ENCODE data around the gene MAP7D1.
"Not testable (repeated sequence)": the region's sequence is repeated elsewhere in the genome, so short reads cannot be mapped to it uniquely, and the experiment has no call there.

The MAP7D1 gene

DNA sequence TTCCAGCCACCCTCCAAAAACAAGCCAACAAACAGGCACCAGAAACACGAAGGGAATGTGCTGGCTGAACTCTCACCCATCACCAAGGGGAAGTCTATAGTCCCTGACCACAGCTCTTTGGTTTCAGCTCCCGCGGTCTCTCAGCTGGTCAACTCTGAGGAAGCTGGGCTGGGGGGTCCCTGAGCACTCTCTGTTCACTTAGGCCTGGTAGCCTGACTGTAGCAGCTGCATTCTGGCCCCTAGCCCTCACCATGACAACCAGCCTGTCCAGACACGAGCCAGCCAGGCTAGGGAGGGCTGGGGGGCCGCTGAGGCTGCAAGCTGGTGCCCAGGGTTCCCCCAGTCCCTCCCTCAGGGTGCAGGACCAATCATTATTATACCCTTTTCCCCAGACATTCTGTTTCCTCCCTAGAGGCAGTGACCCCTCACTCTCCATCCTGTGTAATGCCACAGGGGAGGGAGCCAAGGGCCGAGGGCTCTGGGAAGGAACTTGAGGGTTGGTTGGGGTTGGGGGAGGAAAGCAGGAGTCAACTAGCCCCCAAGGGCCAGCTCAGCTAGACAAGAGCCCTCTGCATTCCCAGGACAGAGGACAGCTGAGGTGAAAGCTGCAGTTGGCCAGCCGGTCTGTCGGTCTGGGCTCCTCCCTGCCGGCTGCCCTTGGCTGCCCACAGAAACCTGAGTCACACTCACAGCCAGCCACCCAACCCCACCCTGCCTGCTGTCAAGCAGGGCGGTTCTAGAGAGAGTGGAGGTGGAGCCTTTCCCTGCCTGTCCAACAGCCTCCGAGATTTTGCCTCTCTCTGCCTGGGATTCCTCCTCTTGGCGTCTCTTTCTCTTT, 5.4 kb upstream of the MAP7D1 start:
- in situ Hi-C loops (cut with MboI; ENCODE audit: low sequenced_read_pairs): no loop called here

DNA sequence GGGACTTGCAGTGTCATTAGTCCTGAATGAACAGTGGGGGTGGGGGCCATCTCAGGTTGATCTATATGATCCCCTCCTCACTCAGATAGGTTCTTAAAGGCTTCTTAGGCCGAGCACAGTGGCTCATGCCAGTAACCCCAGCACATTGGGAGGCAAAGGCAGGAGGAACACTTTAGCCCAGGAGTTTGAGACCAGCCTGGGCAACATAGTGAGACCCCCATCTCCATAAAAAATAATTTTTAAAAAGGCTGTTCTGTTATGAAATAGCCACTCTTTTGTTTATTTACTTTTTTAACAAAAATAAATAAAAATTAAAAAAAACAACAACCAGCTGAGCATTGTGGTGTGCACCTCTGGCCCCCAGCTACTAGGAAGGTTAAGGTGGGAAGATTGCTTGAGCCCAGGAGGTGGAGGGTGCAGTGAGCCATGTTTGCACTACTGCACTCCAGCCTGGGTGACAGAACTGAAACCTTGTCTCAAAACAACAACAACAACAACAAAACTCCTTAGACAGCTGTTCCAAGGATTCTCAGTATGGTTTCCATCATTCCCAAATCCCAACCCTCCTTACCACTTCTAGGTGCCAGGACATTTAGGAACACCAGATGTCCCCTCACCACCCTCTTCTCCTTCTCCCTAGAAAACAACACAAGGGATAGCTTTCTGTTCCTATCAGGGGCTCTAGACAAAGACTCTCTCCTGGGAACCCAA, 4.7 kb upstream of the MAP7D1 start:
- in situ Hi-C loops (cut with MboI; ENCODE audit: low sequenced_read_pairs): no loop called here

DNA sequence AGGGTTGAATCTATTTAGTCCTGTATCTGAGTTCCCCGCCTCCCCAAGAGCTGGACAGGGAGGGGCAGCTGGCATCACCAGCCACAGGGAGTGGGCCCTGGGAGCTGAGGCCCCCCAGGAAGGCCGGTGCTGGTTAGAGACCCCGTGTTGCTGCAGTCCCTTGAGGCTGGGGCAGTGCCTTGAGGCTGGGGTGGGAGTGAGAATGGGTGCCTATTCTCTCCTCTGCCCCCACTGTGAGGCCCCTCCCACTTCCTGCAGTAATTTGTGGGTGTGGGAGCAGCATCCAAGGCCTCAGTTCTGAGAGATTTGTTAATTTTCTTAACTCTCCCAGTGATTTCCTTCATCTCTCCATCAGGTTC, 4.1 kb upstream of the MAP7D1 start:
- in situ Hi-C loops (cut with MboI; ENCODE audit: low sequenced_read_pairs): no loop called here

DNA sequence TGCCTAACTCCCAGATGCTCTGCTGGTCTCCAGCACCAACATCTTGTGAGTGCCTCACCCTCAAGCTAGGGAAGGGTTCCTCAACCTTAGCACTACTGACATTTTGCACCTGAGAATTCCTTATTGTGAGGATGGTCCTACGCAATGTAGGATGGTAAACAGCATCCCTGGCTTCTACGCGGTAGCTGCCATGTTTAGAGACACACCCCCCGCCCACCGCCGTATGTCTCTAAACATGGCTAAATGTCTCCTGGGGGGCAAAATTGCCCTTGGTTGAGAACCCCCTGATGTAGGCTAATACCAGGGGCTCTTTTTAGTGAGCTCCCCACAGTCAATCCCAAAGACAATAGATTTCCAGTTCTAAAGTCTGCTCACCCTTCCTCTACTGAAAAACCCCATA, 2.5 kb upstream of the MAP7D1 start:
- in situ Hi-C loops (cut with MboI; ENCODE audit: low sequenced_read_pairs): no loop called here

DNA sequence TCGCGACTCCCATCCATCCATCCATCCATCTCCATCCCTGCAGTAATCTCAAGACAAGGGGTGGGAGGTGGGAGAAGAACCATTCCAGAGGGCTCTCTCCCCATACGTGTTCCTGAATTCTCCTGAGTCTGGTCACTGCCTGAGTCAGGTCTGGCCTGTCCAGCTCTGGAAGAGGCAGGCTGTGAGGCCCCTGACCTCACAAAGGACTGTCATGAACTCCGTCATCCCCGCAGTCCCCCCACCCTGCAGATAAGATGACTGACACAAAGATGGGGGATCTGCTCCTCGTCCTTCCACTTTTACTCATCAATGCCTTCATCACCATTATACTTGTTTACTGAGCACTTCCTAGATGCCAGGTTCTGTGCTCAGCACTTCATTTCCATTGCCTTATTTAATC, 1.6 kb upstream of the MAP7D1 start:
- in situ Hi-C loops (cut with MboI; ENCODE audit: low sequenced_read_pairs): no loop called here

DNA sequence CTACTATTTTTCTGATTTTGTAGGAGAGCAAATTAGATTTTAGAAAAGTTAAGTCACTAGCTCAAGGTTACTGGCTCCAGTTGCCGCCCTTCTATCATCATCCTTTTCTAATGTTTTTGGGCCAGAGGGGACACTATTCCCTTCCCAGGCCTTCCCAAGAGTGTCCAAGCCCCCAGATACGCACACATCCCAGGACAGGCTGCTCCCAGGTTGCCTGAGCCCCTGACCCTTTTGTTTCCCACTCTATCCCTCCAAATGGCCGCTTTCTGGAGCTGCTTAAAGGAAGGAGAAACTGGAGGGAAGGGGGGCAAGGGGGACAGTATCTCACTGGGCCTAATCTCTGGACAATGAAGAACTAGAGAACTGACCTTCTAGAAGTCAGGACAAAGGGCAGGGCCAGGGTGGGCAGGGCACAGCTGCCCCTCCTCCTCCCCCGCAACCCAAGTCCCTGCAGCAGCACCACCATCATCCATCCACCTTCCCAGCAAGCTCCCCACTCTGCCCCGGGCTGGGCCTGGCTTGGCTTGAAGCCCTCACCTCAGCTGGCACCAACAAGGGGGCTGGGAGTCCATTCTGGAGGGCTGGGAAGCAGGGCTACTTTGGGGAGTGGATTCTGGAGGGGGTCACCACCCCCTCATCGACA, 1.1 kb upstream of the MAP7D1 start:
- in situ Hi-C loops (cut with MboI; ENCODE audit: low sequenced_read_pairs): no loop called here

DNA sequence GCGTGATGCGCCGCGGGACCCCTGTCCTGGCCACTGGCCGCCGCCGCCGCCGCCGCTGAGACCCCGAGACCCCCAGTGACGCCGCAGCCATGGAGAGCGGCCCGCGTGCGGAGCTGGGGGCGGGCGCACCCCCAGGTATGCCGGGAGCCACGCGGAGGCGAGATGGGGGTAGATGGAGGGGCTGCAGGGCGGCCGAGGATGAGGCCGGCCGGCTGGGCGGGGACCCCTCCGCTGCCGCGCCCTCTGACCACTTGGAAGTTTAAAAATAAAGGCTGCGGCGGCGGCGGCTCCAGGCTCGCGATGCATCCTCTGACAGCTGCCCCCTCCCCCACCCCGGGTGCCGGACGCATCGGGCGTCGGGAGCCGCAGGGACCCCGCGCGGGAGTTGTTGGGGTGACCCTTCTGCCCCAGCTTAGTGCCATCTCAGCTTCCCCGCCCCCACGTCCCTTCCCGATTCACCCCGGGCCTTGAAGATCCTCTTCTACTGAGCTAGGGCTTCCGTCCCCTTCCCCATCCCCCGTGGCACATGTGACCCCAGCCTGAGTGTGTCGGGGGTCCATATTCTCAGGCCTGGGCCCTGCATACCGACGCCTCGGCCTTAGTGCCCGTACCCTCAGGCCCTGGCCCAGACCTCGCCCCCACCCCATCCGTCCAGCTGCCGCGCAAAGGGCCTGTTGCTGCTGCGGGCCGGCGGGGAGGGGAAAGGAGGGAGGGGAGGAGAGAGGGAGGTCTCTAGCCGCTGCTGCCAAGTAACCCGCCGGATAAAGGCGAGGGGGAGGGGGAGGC, 562 bp downstream of the MAP7D1 start:
- in situ Hi-C loops (cut with MboI; ENCODE audit: low sequenced_read_pairs): no loop called here

DNA sequence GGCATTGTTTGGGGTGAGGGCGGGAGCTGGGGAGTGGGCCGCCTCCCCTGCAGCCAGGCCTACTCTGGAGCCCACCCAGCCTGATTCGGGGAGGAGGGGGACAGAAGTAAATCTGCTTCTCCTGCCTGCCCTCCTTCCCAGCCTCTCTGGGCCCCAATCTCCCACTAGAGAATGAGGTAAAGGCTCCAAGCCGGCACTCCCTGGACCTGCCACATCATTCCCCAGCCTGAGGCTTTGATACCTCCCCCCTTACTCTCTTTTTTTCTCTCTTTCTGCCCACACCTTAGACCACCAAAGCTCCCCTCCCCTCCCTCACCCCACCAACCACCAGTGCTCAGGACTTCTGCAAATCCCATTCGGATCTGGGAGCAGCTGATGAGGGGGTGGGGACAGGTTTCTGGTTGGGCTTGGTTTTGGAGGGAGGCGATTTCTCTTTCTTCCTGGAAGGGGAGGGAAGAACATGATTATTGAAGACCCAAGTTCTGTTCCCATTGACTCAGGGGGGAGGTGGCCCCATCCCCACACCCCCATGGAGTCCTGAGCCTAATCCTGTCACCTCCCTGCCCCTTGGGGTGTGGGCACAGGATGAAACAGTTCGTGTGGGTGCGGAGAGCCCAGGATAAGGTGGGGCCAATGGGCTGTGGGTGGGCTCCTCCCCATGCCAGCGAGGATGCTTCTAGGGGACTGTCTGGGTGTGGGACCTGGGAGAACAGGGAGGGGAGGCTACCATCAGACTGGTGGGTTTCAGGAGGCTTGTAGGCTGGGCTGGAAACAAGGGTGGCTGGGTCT, 1.3 kb downstream of the MAP7D1 start:
- in situ Hi-C loops (cut with MboI; ENCODE audit: low sequenced_read_pairs): no loop called here

DNA sequence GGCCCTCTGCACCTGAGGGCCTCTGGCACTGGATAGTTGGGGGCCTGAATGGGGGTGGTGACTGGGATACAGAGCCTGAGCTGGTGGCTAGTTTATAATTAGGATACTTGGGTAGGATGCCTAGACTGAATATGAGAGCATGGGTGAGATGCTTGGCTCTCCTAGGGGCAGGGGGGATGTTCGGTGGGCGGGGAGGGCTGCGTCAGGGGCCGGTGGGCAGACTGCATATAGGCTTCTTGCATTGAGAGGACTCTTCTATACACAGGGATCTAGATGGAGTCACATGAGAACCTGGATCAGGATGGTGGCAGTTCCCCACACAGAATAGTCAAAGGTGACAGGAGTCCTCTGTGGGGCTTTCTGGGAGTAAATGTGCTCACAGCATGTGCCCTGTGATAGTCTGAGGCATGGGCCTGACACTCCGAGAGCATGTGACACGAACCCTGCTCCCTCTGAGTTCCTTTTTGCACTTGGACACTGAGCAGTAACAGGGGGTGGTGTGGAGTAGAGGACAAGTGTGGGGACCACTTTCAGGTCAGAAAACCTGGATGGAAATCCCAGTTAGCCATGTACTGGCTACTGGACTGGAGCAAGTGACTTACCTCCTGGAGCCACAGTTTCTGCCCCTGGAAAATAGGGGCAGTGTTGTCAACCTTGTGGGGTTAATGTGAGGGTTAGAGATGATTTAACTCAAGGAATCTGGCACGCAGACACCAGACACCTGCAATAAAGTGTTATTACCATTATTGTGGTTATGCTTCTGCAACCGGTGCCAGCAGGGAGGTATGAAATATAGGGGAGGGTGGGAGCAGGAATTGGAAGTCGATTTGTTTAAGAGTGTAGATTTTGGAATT, 2.2 kb downstream of the MAP7D1 start:
- in situ Hi-C loops (cut with MboI; ENCODE audit: low sequenced_read_pairs): no loop called here

DNA sequence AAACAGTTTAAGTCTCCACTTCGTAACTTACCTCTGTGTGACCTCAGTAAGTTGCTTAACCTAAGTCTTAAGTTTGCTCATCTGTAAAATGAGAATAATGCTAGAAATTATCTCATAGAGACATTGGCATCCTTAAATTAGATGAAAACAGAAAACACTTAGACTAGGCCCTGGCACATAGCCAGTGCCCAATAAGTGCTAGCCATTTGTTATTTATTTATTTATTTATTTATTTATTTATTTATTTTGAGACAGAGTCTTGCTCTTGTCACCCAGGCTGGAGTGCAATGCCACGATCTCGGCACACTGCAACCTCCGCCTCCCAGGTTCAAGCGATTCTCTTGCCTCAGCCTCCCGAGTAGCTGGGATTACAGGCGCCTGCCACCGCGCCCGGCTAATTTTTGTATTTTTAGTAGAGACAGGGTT, 2.9 kb downstream of the MAP7D1 start:
- in situ Hi-C loops (cut with MboI; ENCODE audit: low sequenced_read_pairs): not testable (repeated sequence)

DNA sequence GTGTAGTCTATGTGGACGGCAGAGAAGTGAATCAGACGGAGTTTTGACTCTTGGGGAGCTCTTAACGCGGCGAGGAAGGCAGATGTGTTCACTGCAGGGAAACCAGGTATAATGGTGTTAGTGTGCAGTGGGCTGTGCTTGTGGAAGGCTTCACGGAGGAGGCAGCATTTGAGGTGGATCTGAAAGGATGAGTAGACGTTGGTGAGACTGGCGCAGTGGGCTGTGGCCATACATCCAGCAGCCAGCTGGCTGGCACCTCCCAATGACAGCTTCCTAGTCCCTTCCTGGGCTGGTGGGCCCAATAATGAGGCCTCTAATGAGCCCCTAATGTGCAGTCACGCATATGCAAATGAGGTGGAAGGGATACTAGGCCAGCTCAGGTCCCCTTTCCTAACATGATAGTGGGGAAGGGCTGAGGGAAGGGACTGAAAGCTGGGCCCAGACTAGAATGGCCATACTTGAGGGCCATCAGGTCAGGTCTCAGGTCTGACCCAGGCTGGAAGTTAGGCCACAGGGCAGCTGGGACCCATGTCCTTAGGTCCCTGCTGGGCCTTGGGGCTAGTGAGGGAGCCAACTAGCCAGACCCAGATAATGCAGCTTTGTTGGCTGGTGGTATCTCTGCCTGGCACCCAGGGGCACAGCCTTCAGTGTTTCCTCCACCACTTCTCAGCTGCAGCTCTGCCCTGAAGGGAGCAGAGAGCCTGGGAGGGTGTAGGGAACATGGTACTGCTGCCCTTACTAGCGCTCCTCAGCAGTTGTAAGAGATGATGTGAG, 3.8 kb downstream of the MAP7D1 start:
- in situ Hi-C loops (cut with MboI; ENCODE audit: low sequenced_read_pairs): no loop called here

DNA sequence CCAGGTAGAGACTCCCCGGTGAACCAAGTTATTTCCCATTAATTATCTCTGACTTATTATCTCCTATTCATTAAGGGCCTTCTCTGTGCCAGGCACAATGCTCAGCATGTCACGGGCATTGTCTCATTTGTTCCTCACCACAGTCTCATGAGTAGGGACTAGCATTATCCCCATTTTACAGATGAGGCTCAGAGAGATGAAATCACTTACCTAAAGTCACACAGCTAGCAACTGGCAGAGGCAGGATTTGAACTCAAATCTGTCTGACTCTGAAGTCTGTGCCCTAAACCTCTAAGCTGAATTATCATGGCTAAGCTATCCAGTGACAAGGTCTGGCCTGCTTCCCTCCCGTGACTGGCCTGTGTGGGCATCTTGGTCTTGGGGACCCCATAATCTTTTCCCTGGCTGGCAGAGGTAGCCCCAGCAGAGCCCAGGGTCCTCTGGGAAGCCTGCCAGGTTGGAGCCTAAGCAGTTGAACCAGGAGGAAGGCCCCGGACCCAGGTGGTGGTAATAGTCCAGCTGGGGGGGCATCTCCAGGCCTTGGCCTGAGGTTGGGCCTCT, 4.5 kb downstream of the MAP7D1 start:
- in situ Hi-C loops (cut with MboI; ENCODE audit: low sequenced_read_pairs): no loop called here

DNA sequence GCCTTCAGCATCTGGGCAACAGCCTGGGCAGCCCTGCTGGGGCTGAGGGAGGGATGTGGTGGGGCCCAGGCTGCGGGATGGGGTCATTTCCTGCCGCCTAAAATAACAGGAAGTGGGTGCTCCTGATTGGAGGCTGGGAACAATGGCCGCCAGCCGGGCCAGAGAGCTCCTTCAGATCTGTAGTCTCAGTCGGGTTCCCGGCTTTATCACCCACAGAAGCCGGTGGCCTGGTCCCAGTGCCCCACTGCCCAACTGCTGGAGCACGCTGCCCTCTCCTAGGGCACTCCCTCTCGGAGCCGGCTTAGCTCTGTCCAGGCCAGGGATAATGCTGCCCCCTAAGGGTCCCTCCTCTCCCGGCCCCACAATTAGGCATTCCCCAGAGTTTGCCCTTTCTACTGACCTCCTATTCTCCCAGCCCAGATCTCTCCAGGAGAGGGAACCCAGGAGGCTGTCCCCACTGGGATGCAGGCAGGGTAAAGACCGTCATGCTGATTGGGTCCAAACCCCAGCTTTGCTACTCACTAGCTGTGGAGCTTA, 5.1 kb downstream of the MAP7D1 start:
- in situ Hi-C loops (cut with MboI; ENCODE audit: low sequenced_read_pairs): no loop called here

DNA sequence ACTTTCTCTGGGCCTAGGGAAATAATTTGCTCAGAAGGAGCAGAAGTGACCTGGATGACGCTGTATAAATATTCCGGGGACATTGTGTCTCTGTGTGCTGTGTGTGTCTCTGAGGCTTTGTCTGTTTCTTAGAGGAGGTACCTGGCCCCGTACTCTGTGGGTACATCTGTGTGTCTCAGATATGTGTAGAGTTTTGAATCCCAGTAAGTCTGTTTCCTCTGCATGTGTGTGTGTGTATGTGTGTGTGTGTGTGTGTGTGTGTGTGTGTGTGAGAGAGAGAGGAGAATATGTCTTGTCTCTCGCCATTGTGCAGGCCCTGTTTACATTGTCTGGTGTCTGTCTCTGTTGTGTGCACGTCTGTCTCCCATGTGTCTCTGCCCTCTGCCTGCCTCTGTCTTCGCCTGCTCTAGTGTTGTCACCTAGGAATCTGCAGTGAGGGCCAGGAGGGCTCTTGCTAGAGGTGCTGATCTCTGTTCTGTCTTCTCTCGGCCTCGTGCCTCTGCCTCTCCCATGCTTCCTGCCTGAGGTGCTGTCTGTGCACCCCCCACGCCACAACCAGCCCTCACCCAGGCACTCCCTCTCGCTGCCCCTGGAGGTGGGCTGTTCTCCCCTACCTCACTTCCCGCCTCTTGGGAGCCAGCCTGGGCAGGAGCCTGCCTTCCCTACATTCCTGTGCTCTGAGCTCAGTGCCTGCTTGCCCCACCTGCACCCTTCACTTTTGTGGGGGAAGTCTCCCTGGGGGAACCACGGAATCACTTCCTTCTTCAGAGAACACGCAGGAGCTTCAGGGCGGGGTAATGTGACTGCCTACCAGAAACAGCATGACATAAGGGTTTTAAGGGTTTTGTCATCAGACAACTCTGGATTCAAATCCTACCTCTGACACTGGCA, 5.9 kb downstream of the MAP7D1 start:
- in situ Hi-C loops (cut with MboI; ENCODE audit: low sequenced_read_pairs): no loop called here

DNA sequence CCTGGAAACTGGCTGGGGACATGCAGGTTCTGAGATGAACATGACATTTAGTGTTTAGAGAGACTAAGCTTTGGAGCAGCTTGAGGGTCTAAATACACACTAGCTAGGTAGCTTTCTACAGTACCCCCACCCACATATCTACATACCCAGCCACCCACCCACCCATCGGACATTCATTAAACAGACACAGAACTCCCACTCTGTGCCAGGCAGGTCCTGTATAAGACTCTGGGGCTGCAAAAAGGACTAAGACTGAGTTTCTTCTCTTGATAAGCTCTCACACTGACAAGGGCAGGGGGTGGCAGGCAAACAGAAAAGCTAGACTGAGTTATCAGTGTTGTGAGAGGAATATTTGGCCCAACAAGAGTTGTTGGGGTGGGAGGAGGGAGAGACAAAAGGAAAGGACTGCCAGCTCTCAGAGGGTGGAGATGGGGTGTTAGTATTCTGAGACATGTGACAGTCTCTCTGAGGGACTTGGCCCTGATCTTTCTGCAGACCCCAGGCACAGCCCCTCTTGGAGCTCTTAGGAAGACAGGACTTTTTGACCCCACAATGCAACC, 6.8 kb downstream of the MAP7D1 start:
- in situ Hi-C loops (cut with MboI; ENCODE audit: low sequenced_read_pairs): no loop called here

DNA sequence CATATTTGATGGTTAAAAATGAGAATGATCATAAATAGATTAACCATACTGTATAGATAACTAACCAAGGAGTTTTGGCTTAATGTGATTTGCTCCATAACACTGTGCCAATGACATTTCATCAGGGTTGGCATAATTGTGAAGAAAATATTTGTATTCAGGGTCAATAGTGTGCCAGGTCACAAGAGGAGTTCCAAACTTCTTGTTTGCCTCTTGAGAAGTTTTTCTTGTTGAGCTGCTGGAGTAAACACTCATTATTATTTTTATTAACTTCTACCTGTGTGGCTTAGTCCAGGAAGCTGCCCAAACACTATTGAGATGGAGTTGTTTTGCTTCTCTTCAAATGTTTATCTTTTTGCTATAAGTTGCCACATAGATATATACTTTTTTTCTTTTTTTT, 7.5 kb downstream of the MAP7D1 start:
- in situ Hi-C loops (cut with MboI; ENCODE audit: low sequenced_read_pairs): no loop called here

DNA sequence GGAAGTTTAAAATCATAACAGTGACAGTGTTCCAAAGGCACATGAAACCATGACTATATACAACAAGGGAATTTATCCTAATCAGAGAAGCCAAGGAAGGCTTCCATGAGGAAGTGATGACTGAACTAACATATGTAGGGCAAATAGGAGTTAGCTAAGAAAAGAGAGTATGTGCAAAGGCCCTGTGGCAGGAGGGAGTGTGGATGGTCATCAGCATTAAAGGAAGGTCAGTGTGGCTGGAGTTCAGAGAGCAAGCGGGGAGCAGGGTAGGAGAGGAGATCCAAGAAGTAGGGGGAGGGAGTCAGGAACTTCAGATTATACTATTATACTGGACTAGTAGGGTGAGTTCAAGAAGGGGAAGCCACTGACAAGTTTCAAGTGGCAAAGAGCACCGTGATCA, 8.4 kb downstream of the MAP7D1 start:
- in situ Hi-C loops (cut with MboI; ENCODE audit: low sequenced_read_pairs): no loop called here

Measured in HL-60/S4 treated with phorbol 12-myristate 13-acetate at 8.2 ng/mL for 4 days and 3 days (cell line).